KOPT-K1 (cell line): ENCODE results near the gene CNTNAP1.
"Not testable (repeated sequence)": the region's sequence is repeated elsewhere in the genome, so short reads cannot be mapped to it uniquely, and the experiment has no call there.

Experiments used
- H3K27ac ChIP-seq: fragments of 200-600 bp; sonication (generic); 2 replicates; pipeline ENCODE4 v1.5.1; 2016; ENCODE audit warnings: antibody characterized with exemption, mild to moderate bottlenecking, low read depth, low read length; ENCODE audit not compliant: poor library complexity, severe bottlenecking
- H3K36me3 ChIP-seq: fragments of 200-600 bp; sonication (generic); 2 replicates; pipeline ENCODE4 v1.5.1; 2017; ENCODE audit warnings: antibody characterized with exemption, mild to moderate bottlenecking, low read length, moderate library complexity; ENCODE audit not compliant: insufficient read depth
- H3K9me3 ChIP-seq: fragments of 200-600 bp; sonication (generic); 2 replicates; pipeline ENCODE4 v1.5.1; 2017; ENCODE audit warnings: antibody characterized with exemption, low read length, mild to moderate bottlenecking; ENCODE audit not compliant: insufficient read depth, poor library complexity, severe bottlenecking

The CNTNAP1 gene

DNA sequence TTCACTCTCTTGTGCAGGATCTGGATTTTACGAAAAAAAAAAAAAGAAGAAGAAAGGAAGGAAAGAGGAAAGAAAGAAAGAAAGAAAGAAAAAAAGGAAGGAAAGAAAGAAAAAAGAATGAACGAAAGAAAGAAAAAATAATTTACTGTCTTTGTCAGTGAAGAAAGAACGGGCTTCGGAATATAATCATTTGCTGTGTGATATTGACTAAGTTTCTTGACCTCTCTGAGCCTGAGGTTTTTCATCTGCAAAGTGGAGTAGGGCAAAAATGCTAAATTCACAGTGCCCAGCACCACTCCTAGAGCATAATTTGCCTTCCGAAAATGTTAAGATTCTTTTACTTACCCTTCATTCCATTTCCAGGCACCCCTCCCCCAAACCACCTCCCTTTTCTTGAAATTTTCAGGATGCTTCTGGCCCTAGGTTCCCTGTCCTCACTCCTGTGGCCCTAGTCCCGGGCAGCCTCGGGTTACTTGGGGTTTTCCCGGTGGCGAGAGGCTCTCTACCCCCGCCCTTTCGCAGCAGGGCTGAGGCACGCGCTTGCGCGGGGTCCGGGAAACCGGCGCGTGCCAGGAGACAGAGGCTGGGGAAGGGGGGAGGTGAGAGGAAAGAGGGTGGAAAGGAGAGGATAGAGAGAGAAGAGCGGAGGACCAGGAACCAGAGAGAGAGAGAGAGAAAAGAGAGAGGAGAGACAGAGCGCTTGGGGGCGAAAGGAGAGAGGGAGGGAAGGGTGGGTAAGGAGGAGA, at the start of gene CNTNAP1:
TSS of gene CNTNAP1 (plus strand) at position 556 of the 746 bp plus-strand sequence. CDS start 299 bp downstream, outside the sequence.
- no peaks in the 10 kb centered on the region for H3K9me3 ChIP-seq
- no peak within 1 kb of the TSS for H3K27ac ChIP-seq
- H3K36me3 ChIP-seq, result no peaks in the 10 kb centered on the region

DNA sequence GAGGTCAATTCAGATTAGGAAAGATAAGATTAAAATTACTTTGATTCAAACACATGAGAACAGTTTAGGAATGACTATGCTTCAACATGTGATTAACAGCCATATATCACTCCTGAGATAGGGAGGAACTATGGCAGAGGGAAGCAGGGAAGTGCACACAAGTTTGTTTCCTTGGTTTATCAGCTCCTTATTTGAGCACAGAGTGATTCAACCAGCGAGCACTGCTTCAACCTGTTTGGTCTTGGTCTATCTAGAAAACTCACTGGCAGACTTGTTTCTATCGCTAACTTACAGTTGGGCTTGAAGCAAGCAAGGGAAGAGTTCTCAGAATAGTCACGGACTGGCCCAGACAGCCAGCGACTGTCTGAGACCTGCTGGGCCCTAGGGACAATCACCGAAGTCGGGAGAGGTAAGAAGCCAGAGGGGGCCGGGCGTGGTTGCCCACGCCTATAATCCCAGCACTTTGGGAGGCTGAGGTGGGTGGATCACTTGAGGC, 49.3 kb upstream of the CNTNAP1 start:
- no peaks in the 10 kb centered on the region for H3K36me3 ChIP-seq
- no peak overlapping the region for H3K27ac ChIP-seq
- no peaks in the 10 kb centered on the region for H3K9me3 ChIP-seq

DNA sequence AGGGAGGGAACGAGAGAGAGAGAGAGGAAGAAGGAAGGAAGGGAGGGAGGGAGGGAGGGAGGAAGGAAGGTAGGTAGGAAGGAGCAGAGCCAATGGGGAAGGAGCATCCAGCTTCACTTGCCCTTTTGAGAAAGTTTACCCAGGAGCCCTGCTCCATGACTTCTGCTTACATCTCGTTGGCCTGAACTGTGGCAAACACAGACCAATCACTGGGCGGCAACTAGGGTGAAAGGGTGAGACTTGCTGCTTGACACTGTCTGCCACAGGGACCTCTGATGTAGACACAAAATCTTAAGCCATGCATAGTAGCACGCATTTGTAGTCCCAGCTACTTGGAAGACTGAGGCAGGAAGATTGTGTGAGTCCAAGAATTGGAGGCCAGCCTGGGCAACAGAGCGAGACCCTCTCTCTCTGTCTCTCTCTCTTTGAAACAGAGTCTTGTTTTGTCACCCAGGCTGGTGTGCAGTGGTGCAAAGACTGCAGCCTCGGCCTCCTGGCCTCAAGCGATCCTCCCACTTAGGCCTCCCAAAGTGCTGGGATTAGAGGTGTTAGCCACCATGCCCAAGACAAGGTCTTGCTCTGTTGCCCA, 42.7 kb upstream of the CNTNAP1 start:
- no peak overlapping the region for H3K27ac ChIP-seq
- no peaks in the 10 kb centered on the region for H3K9me3 ChIP-seq
- H3K36me3 ChIP-seq, result no peaks in the 10 kb centered on the region

- no peaks in the 10 kb centered on the region for H3K9me3 ChIP-seq
- H3K36me3 ChIP-seq, result no peaks in the 10 kb centered on the region
- H3K27ac ChIP-seq, result no peak overlapping the region
These were observed 42.2 kb upstream of the CNTNAP1 start for GRCh38 chr17:42640121-42640520.

GRCh38 chr17:42642336-42642735, 40.0 kb upstream of the CNTNAP1 start:
- H3K27ac ChIP-seq, result no peak overlapping the region
- no peaks in the 10 kb centered on the region for H3K9me3 ChIP-seq
- H3K36me3 ChIP-seq, result no peaks in the 10 kb centered on the region

DNA sequence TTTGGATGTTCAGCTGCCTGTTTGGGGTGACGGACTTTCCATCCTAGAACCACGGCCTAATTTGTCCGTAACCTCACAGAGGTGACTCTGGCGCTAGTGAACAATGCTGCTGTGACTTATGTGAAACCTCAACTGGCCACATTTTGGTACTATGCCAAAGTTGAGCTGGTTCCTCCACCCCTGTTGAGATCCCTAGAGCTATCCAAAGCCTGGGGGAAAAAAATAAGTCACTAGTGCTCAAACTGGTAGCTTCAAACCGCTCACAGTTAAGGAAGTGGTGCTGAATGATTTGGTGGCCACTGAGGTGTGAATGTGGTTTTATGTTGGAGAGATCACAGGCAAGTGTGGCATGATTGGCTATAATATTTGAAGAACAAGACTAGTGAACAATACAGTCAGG, 34.6 kb upstream of the CNTNAP1 start:
- no peaks in the 10 kb centered on the region for H3K9me3 ChIP-seq
- H3K36me3 ChIP-seq, result no peaks in the 10 kb centered on the region
- no peak overlapping the region for H3K27ac ChIP-seq

- no peaks in the 10 kb centered on the region for H3K9me3 ChIP-seq
- no peak overlapping the region for H3K27ac ChIP-seq
- H3K36me3 ChIP-seq, result no peaks in the 10 kb centered on the region
These were observed 30.9 kb upstream of the CNTNAP1 start for GRCh38 chr17:42651392-42651791.

GRCh38 chr17:42653179-42654124, 28.9 kb upstream of the CNTNAP1 start:
- Histone ChIP-seq H3K36me3 (no peaks in the 10 kb centered on the region), H3K27ac (no peak overlapping the region), H3K9me3 (no peaks in the 10 kb centered on the region)

DNA sequence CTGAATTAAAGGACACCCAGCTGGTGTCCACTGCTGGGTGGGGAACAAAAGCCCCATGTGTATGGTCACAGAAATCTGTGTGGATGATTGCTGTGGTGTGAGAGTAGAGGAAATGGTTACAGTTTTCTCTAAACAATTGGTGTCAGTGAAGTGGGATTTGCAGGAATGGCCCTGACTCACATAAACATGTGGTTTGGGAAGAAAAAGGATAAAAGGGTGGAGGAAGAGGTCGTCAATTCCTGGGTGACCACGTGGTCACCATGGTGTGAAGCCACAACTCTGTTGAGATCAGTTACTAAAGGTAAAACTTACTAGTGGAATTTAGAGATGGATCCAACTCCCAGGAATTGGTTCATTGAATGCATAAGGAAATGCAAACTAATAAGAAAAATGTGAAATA, 26.8 kb upstream of the CNTNAP1 start:
- no peaks in the 10 kb centered on the region for H3K36me3 ChIP-seq
- H3K9me3 ChIP-seq, result no peaks in the 10 kb centered on the region
- H3K27ac ChIP-seq, result no peak overlapping the region

GRCh38 chr17:42657824-42658588, 24.3 kb upstream of the CNTNAP1 start:
- no peaks in the 10 kb centered on the region for H3K9me3 ChIP-seq
- no peak overlapping the region for H3K27ac ChIP-seq
- peaks cover 5% of the 10 kb centered on the region; the same call in 1 of the 2 replicates for H3K36me3 ChIP-seq

DNA sequence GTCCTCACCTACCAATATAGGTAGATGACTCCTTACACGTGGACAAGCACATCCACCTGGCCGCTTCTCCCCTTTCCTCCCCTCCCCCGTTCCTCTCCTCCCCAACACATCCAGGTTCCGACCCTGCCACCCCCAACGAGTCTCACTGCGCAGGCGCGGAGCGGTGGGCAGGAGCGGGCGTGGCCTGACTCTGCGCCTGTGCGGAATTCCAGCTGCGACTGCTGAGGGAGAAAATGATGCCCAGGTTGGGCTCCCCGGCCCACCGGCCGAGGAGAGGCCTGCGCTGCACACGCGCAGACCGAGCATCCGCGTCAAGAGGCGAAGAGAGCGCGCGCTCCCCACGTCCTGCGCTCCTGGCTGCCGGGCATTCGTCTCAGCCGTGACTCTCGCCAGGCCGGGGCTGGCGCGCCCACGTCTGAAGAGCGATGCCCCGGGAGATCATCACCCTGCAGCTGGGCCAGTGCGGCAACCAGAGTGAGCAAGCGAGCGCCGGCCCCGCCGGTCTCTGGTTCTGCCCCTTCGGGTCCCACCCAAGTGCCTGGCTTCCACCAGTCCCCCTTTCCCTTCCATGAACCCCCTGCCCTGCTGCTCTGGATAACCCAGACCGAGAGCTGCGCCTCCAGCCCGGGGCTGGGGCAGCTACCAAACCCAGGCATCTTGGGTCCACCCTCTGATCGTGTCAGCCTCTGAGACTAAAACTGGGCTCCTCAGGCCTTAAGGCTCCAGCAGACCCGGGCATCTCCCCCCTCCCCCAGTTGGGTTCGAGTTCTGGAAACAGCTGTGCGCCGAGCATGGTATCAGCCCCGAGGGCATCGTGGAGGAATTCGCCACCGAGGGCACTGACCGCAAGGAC, 23.0 kb upstream of the CNTNAP1 start, which contains the start of gene TUBG2:
TSS of gene TUBG2 (plus strand) at position 206 of the 853 bp plus-strand sequence. CDS start at position 426, 220 bp downstream.
- Histone ChIP-seq H3K9me3 (no peaks in the 10 kb centered on the region), H3K36me3 (peaks cover 5% of the 10 kb centered on the region; the same call in 1 of the 2 replicates), H3K27ac (peak within 1 kb of the TSS; percentile 30)

DNA sequence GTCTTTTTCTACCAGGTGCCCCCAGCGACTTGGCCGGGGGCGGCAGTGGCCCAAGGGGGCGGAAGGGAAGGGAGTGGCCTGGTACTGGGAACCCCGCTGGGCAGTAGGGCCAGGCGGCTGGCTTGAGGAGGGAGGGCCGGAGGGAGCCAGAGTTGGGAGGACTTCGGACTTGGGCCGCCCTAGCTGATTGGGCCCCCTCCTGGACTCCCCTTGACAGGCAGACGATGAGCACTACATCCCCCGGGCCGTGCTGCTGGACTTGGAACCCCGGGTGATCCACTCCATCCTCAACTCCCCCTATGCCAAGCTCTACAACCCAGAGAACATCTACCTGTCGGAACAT, 22.4 kb upstream of the CNTNAP1 start:
- H3K9me3 ChIP-seq, H3K36me3 ChIP-seq, H3K27ac ChIP-seq: not testable (repeated sequence)

- no peak overlapping the region for H3K27ac ChIP-seq
- H3K9me3 ChIP-seq, result no peaks in the 10 kb centered on the region
- peaks cover 10% of the 10 kb centered on the region; the same call in 1 of the 2 replicates for H3K36me3 ChIP-seq
These were observed 21.5 kb upstream of the CNTNAP1 start for GRCh38 chr17:42660692-42661345.
